Measurements from ENCODE around the gene TEX53. TPM values are rescaled to one million over a fixed set of nuclear protein-coding genes. Genes with fewer than 3 reads are reported as not detected.
A peak's percentile ranks its signal among the peaks of the same experiment; 100 is the strongest.

Gene TEX53
- total RNA-seq, 2 donors from 2014 or later = not detected

- Histone ChIP-seq H3K27ac (no peak overlapping the region), H3K4me1 (ENCODE audit: control insufficient read depth in 1 of 2, low read depth in 2 of 2) (peaks cover 23 to 35% of the 10 kb centered on the region in 2 donors), H3K4me3 (no peak overlapping the region), H3K36me3 (peaks cover 3% of the 10 kb centered on the region), H3K9me3 (no peaks in the 10 kb centered on the region), H3K27me3 (replicated peaks; ENCODE audit: insufficient read depth) (no peaks in the 10 kb centered on the region)
- no peak for ATAC-seq (ENCODE audit: insufficient number of reproducible peaks, low FRiP score, low read depth)
- TF ChIP-seq CTCF (IDR thresholded peaks at IDR 0.05) = no peak
- DNase-seq (ENCODE audit: low spot score) = no peak
These were observed 36.0 kb downstream of the TEX53 start for GRCh38 chr9:114621561-114621960.

GRCh38 chr9:114619191-114619761, 38.3 kb downstream of the TEX53 start:
- ATAC-seq (ENCODE audit: insufficient number of reproducible peaks, low FRiP score, low read depth) = no peak
- no peak for DNase-seq (ENCODE audit: low spot score)
- Histone ChIP-seq H3K36me3 (peaks cover 3% of the 10 kb centered on the region), H3K4me3 (peak overlapping the region; percentile 56), H3K9me3 (no peaks in the 10 kb centered on the region), H3K27me3 (replicated peaks; ENCODE audit: insufficient read depth) (no peaks in the 10 kb centered on the region), H3K4me1 (ENCODE audit: control insufficient read depth in 1 of 2, low read depth in 2 of 2) (peaks cover 23 to 40% of the 10 kb centered on the region in 2 donors), H3K27ac (peak overlapping the region; percentile 3 to 31)
- no peak for TF ChIP-seq CTCF (IDR thresholded peaks at IDR 0.05)

- Histone ChIP-seq H3K4me3 (no peak overlapping the region), H3K36me3 (peaks cover 3% of the 10 kb centered on the region), H3K27ac (peak overlapping the region; percentile 36 to 44), H3K9me3 (no peaks in the 10 kb centered on the region), H3K4me1 (ENCODE audit: control insufficient read depth in 1 of 2, low read depth in 2 of 2) (peaks cover 21 to 47% of the 10 kb centered on the region in 2 donors), H3K27me3 (replicated peaks; ENCODE audit: insufficient read depth) (no peaks in the 10 kb centered on the region)
- TF ChIP-seq CTCF (IDR thresholded peaks at IDR 0.05) = no peak
- ATAC-seq (ENCODE audit: insufficient number of reproducible peaks, low FRiP score, low read depth) (no peak), DNase-seq (ENCODE audit: low spot score) (peak; percentile 13)
These were observed 40.7 kb downstream of the TEX53 start for GRCh38 chr9:114616684-114617520.

GRCh38 chr9:114614373-114614772, 43.2 kb downstream of the TEX53 start:
- TF ChIP-seq CTCF (IDR thresholded peaks at IDR 0.05) = no peak
- no peaks in the 10 kb centered on the region for H3K9me3 ChIP-seq
- no peak overlapping the region for H3K4me3 ChIP-seq
- H3K36me3 ChIP-seq = peaks cover 3% of the 10 kb centered on the region
- peaks cover 16 to 37% of the 10 kb centered on the region in 2 donors for H3K4me1 ChIP-seq (ENCODE audit: control insufficient read depth in 1 of 2, low read depth in 2 of 2)
- DNase-seq (ENCODE audit: low spot score) (no peak), ATAC-seq (ENCODE audit: insufficient number of reproducible peaks, low FRiP score, low read depth) (no peak)
- H3K27me3 ChIP-seq (replicated peaks; ENCODE audit: insufficient read depth) = no peaks in the 10 kb centered on the region
- H3K27ac ChIP-seq = no peak overlapping the region

GRCh38 chr9:114613919-114614318, 43.7 kb downstream of the TEX53 start:
- ATAC-seq (ENCODE audit: insufficient number of reproducible peaks, low FRiP score, low read depth) (no peak), DNase-seq (ENCODE audit: low spot score) (no peak)
- no peak for TF ChIP-seq CTCF (IDR thresholded peaks at IDR 0.05)
- no peak overlapping the region for H3K4me3 ChIP-seq
- peaks cover 3% of the 10 kb centered on the region for H3K36me3 ChIP-seq
- no peaks in the 10 kb centered on the region for H3K9me3 ChIP-seq
- H3K27ac ChIP-seq = no peak overlapping the region
- H3K27me3 ChIP-seq (replicated peaks; ENCODE audit: insufficient read depth) = no peaks in the 10 kb centered on the region
- peaks cover 16 to 37% of the 10 kb centered on the region in 2 donors for H3K4me1 ChIP-seq (ENCODE audit: control insufficient read depth in 1 of 2, low read depth in 2 of 2)

Data from thoracic aorta (tissue), 2 donors.